Measurements from ENCODE around the gene IGLON5.

GRCh38 chr19:51329411-51329810 is 18.0 kb downstream of the IGLON5 start:
- TF ChIP-seq, protein P1, sequence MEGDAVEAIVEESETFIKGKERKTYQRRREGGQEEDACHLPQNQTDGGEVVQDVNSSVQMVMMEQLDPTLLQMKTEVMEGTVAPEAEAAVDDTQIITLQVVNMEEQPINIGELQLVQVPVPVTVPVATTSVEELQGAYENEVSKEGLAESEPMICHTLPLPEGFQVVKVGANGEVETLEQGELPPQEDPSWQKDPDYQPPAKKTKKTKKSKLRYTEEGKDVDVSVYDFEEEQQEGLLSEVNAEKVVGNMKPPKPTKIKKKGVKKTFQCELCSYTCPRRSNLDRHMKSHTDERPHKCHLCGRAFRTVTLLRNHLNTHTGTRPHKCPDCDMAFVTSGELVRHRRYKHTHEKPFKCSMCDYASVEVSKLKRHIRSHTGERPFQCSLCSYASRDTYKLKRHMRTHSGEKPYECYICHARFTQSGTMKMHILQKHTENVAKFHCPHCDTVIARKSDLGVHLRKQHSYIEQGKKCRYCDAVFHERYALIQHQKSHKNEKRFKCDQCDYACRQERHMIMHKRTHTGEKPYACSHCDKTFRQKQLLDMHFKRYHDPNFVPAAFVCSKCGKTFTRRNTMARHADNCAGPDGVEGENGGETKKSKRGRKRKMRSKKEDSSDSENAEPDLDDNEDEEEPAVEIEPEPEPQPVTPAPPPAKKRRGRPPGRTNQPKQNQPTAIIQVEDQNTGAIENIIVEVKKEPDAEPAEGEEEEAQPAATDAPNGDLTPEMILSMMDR (IDR thresholded peaks at IDR 0.05 in 4 of 5, conservative IDR thresholded peaks at IDR 0.05 in 1 of 5) = no peak
- no peak for TF ChIP-seq POLR2A (IDR thresholded peaks at IDR 0.05)
